GOT3 (cell line): ENCODE results near the gene PDPK1.

Experiments used
- DNase-seq: peaks from one replicate; lab custom pipeline; 2025; ENCODE audit warnings: mixed read lengths; lab: John Stamatoyannopoulos, UW

Gene PDPK1

DNA sequence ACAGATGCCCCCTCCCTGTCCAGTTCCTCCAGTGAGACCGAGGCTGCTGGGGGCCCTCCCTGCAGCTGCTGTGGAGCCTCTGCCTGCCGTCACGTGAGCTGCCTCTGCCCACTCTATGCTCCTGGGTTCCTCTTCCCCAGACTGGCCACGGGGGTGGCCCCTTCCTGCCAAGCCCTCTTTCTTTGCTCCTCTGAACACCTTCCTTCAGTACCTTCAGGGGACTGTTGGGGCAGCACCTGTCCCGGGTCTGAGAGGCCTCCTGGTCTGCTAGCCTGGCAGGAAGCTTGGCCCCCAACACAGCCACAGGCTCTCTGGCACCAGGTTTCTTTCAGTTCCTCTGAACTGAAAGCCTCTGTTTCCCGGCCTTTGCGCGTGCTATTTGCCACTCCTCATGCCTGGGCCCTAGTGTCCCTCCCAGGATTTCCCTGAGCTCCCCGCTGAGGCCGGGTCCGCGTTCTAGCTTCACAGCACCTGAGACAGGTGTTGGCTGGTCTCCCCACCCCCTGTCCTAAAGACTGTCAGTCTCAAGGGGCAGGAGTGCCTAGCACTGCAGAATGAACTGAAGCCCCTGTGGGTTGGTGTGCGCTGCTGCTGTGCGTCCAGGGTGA, 30.7 kb upstream of the PDPK1 start:
- DNase-seq: no peak

- no peak for DNase-seq
Observed at GRCh38 chr16:2507665-2508064, 30.2 kb upstream of the PDPK1 start.

- no peak for DNase-seq
Observed at GRCh38 chr16:2508722-2509400, 29.0 kb upstream of the PDPK1 start.

DNA sequence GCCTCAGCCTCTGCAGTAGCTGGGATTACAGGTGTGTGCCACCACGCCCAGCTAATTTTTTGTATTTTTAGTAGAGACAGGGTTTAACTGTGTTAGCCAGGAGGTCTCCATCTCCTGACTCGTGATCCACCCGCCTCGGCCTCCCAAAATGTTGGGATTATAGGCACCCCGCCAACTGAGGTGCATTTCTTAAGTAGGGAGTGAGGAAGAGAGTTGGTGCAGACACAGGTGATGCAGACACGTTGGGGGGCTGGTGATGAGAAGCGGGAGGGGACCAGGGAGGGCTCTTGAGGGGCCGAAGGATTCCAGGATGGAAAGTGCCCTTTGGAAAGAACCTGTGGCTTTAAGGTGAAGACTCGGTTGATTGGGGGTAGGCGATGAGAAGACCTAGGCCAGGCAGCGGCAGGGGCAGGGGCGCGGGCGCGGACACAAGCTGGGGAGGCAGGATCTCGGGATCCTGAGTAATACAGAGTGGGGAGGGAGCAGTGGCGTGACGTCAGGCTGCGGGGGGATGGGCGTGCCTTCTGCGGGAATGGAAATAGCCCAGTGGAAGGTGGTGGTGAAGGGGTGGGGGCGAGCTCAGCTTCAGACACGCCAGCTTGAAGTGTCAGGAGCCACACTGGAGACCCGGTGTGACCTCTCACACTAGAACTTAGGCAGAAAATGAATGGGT, 26.6 kb upstream of the PDPK1 start:
- DNase-seq: no peak

- no peak for DNase-seq
Observed at GRCh38 chr16:2511996-2512734, 25.7 kb upstream of the PDPK1 start.

- DNase-seq: no peak
Observed at GRCh38 chr16:2512735-2513404, 25.0 kb upstream of the PDPK1 start.

- DNase-seq: peak; percentile 69
Observed at GRCh38 chr16:2513405-2514332, 24.2 kb upstream of the PDPK1 start, which contains the start of gene ATP6V0C. Gene ATP6V0C, plus strand, starts transcription at chr16:2513952. Its CDS starts 152 bp downstream, at chr16:2514104.

GRCh38 chr16:2514333-2515179, 23.3 kb upstream of the PDPK1 start:
- DNase-seq: no peak

DNA sequence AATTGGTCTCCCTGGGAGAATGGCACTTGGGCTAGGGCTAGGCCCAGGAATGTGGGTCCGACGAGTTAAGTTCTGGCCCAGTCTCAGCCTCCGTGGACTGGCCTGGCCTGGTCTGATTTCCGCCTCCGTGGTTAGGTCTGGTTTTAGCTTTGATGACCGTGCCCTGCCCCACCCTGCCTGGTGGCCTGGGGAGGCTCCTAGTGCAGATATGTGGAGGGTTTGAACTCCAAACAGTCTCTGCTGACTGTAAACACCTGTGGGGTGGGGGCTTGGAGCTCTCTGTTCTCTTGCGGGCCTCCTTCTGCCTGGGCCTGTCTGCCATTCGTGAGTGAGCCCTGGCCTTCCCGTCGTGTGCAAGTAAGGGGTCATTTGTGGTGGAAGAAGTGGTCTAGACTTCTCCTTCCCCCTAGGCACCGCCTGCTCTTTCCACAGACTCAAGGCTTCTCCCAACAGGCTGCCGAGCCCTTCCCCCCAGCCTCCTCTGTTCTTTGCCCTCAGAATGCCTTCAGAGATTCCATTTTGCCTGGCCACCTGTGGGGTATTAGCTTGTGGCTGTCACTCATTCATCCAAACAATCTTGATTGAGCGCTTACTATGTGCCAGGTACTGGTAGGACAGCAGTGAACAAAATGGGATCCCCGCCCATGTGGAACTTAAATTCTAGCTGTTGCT, 22.5 kb upstream of the PDPK1 start:
- no peak for DNase-seq

GRCh38 chr16:2516391-2517240, 21.2 kb upstream of the PDPK1 start:
- DNase-seq: no peak

DNA sequence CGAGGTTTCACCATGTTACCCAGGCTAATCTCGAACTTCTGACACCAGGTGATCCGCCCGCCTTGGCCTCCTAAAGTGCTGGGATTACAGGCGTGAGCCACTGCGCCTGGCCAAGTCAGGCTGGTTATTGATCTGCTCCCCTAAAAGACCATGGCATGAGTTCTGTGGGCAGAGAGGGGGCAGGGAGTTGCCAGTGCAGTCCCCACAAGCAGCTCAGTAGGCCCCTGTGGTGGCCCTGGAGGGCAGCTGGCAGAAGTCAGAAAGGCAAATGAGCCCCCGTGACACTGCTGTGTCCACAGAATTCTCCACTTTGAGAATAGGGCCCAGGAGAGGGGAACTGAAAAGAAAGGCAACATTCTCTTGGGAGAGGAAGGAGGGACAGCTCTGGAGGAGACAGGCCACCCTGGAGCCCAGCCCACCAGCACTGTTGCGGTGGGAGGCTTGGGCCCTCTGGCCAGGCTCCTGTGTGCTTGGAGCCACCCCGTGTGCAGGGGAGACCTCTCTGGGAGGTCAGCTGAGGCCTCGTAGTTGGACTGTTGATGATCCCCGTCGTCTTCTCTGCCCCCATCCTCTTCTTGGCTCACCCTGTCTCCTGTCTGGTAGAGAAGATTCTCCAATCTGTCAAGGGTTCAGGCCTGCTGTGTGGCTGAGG, 19.7 kb upstream of the PDPK1 start:
- DNase-seq: no peak

DNA sequence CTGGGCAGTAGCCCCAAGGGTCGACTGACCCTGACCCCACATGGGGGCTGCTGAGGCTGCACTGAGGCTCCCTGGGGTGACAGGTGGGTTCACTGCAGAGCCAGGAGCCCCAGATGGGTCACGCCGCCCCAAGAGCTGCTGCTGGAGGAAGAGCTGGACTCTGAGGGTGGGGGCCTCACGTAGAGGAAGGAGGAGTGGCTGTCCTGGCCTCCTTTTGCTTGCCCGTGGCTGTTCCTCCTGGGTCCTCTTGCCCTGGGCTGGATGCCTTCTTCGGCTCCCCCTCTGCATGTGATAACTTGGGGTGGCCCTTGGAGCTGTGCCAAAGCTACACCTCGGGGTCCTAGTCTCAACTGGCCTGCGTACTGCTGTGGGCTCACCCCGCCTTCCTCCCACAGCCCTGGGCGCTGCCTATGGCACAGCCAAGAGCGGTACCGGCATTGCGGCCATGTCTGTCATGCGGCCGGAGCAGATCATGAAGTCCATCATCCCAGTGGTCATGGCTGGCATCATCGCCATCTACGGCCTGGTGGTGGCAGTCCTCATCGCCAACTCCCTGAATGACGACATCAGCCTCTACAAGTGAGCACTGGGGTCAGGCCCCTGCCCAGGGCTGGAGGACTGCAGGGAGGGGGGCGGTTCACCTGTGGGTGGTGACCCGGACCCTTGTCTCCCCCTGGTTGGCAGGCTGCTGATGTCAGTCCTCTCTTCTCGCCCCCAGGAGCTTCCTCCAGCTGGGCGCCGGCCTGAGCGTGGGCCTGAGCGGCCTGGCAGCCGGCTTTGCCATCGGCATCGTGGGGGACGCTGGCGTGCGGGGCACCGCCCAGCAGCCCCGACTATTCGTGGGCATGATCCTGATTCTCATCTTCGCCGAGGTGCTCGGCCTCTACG, 18.8 kb upstream of the PDPK1 start:
- no peak for DNase-seq

DNA sequence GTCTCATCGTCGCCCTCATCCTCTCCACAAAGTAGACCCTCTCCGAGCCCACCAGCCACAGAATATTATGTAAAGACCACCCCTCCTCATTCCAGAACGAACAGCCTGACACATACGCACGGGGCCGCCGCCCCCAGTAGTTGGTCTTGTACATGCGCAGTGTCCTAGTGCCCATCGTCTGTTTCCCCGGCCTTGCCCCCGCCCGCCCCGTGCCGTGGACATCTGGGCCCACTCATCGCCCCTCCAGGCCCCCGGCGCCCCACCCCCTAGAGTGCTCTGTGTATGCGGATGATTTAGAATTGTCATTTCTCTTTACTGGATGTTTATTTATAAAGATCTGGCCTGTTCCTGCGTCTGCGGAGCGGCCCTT, 18.1 kb upstream of the PDPK1 start:
- no peak for DNase-seq

DNA sequence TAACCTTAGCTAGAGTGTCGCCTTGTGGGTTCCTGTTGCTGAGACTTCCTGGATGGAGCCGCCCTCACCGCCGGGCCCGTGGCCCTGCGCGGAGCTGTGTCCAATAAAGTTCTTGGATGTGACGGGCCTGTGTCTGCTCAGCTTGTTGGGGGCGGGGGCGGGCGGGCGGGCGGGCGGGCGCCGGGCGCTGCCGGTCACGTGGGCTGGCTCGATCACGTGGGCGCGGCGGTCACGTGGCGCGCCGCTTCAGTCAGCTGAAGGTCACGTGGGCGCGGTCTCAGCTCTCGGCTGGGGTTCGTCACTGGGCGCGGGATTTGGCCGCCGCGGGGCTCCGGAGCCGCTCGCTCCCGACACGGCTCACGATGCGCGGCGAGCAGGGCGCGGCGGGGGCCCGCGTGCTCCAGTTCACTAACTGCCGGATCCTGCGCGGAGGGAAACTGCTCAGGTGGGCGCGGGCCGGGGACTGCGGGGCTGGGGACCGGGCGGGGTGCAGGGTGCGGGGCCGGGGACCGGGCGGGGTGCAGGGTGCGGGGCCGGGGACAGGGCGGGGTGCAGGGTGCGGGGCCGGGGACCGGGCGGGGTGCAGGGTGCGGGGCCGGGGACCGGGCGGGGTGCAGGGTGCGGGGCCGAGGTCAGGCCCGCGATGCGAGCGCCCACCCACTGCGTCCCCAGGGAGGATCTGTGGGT, 17.6 kb upstream of the PDPK1 start, which contains the start of gene AMDHD2:
Gene AMDHD2 (plus strand): TSS at position 275 of the 687 bp plus-strand sequence. CDS start 88 bp downstream, at position 363.
- DNase-seq: peak; percentile 72

DNA sequence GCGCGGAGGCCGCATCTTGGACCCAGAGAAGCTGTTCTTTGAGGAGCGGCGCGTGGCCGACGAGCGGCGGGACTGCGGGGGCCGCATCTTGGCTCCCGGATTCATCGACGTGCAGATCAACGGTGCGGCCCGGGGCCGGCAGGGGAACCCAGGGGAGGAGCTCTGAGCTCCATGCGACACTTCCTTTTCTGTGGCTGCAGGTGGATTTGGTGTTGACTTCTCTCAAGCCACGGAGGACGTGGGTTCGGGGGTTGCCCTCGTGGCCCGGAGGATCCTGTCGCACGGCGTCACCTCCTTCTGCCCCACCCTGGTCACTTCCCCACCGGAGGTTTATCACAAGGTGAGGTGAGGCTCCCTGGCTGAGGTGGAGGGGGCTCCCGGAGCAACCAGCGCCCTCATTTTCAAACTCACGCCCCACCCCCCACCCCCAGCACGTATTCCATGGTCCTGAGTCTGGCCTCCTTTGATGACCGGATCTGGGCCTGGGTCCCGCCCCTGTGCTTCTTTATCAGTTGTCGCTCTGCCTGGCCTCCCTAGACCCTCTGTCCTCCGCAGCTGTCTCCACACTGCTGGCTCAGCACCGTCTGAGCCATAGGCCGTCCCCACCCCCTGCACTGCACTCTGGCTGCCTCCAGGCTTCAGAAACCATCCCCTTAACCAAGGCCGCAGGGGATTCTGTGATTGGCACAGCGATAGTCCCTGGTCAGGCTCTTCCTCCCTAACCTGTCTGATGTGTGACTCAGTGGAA, 16.9 kb upstream of the PDPK1 start:
- DNase-seq: no peak
